Tibial nerve (tissue), 4 donors: Measurements from ENCODE around the gene ZNF410. TPM values are rescaled to one million over a fixed set of nuclear protein-coding genes. Genes with fewer than 3 reads are reported as not detected.

Experiments used
- DNase-seq, 2 donors: peaks; one replicate each; pipeline ENCODE4 v3.0.0-alpha.2; 2019; ENCODE audit warnings: low spot score in 2 of 2
- H3K27ac ChIP-seq, 4 donors: fragments of 200-600 bp; sonication (generic) in 3 of 4; one replicate each; pipeline ENCODE4 v1.5.1; 2017 to 2019; ENCODE audit warnings: mild to moderate bottlenecking in 1 of 4
- H3K27me3 ChIP-seq, 2 donors: fragments of 200-600 bp; sonication (generic) in 1 of 2; one replicate each; pipeline versions ENCODE4 v1.5.1 to v1.6.0; 2017 to 2019
- H3K36me3 ChIP-seq, 3 donors: fragments of 200-600 bp; sonication (generic); one replicate each; pipeline ENCODE4 v1.5.1; 2018 to 2019
- H3K4me1 ChIP-seq, 4 donors: fragments of 200-600 bp; sonication (generic) in 3 of 4; one replicate each; pipeline ENCODE4 v1.5.1; 2017 to 2019
- H3K4me3 ChIP-seq, 4 donors: fragments of 200-600 bp; sonication (generic) in 3 of 4; one replicate each; pipeline ENCODE4 v1.5.1; 2017 to 2019; ENCODE audit warnings: mild to moderate bottlenecking in 1 of 4, moderate library complexity in 1 of 4
- H3K9me3 ChIP-seq, 4 donors: fragments of 200-600 bp; sonication (generic) in 3 of 4; one replicate each; pipeline ENCODE4 v1.5.1; 2017 to 2019
- CTCF ChIP-seq, 5 experiments: fragments of 200-600 bp in 3 of 5; fragments of 450-650 bp in 2 of 5; sonication (generic) in 3 of 5; IDR thresholded peaks; one replicate each; pipeline ENCODE4 v1.5.1; 2016 to 2019; ENCODE audit warnings: antibody characterized with exemption in 5 of 5, mild to moderate bottlenecking in 3 of 5, moderate library complexity in 2 of 5
- EP300 ChIP-seq, 2 donors: sonication (generic); formaldehyde crosslinking; IDR thresholded peaks; one replicate each; pipeline ENCODE4 v1.6.1; 2017; ENCODE audit warnings: antibody characterized with exemption in 2 of 2, mild to moderate bottlenecking in 1 of 2
- POLR2A ChIP-seq, 2 donors: fragments of 450-650 bp; IDR thresholded peaks; one replicate each; pipeline ENCODE4 v1.6.1; 2017; ENCODE audit warnings: antibody characterized with exemption in 2 of 2, mild to moderate bottlenecking in 2 of 2, moderate library complexity in 2 of 2
- WGBS, 2 donors: methylation state at CpG; one replicate each; pipeline ENCODE4 v1.1.5; 2018; 5-methylcytosine and 5-hydroxymethylcytosine counted together
- small RNA-seq: library from RNA; depleted of rRNA; stranded (forward); fragments of <200 nt; gene quantifications from one replicate; pipeline ENCODE3, GENCODE V24; 2016
- total RNA-seq, 4 donors: library from RNA; depleted of rRNA; stranded (reverse); fragments of >200 nt; gene quantifications; one replicate each; pipeline ENCODE4 v1.1.0, GENCODE V29; 2016

Gene ZNF410
- total RNA-seq, 4 donors from 2014 or later = 42.0 to 49.8 (median 46.8) TPM

- Histone ChIP-seq H3K27me3 (no peaks in the 10 kb centered on the region), H3K36me3 (peaks cover 0 to 81% (median 0%) of the 10 kb centered on the region in 3 donors), H3K4me3 (no peak overlapping the region), H3K9me3 (no peaks in the 10 kb centered on the region), H3K27ac (no peak overlapping the region), H3K4me1 (no peaks in the 10 kb centered on the region)
- TF ChIP-seq POLR2A (IDR thresholded peaks at IDR 0.05) (no peak), EP300 (IDR thresholded peaks at IDR 0.05) (no peak), CTCF (IDR thresholded peaks at IDR 0.05) (no peak)
- DNase-seq = no peak
- WGBS, 2 donors = 58% methylated on average over 4 of the region's 4 CpGs
Measured at GRCh38 chr14:73977896-73978295, 91.2 kb downstream of the ZNF410 start.

Small RNAs within 50 kb of the gene (small RNA-seq; reads per million reads assigned to genes)
- not detected for gene AC005520.4
- not detected for gene RF00019

Other genes with a start within 250 kb of the ZNF410 start
- 10 to 100 TPM in 2 of 4 donors, 1 to 10 TPM in 2; 7.5 to 21.0 (median 9.8) TPM for gene DNAL1, start 241.9 kb upstream of the ZNF410 start, total RNA-seq
- gene PNMA1, start 172.5 kb upstream of the ZNF410 start, total RNA-seq = 10 to 100 TPM; 21.2 to 43.5 (median 34.2) TPM
- 10 to 100 TPM in 1 of 4 donors, 1 to 10 TPM in 3; 6.3 to 12.9 (median 9.0) TPM for gene PTGR2, start 35.0 kb upstream of the ZNF410 start, total RNA-seq
- 10 to 100 TPM in 1 of 4 donors, 1 to 10 TPM in 3; 6.9 to 10.7 (median 9.3) TPM for gene FAM161B, start 63.2 kb downstream of the ZNF410 start, total RNA-seq
- 10 to 100 TPM; 20.3 to 42.3 (median 27.8) TPM for gene COQ6, start 63.4 kb downstream of the ZNF410 start, total RNA-seq
- 10 to 100 TPM in 2 of 4 donors, 1 to 10 TPM in 2; 8.0 to 12.9 (median 11.0) TPM for gene ENTPD5, start 132.4 kb downstream of the ZNF410 start, total RNA-seq
- 10 to 100 TPM in 1 of 4 donors, 1 to 10 TPM in 3; 3.7 to 22.8 (median 6.2) TPM for gene BBOF1, start 132.5 kb downstream of the ZNF410 start, total RNA-seq
- 10 to 100 TPM; 40.5 to 95.7 (median 75.3) TPM for gene ALDH6A1, start 197.6 kb downstream of the ZNF410 start, total RNA-seq
- gene LIN52, start 198.1 kb downstream of the ZNF410 start, total RNA-seq = 10 to 100 TPM; 10.2 to 15.7 (median 12.7) TPM